PC-9 (cell line): Measurements from ENCODE around the gene RNF126. TPM values are rescaled to one million over a fixed set of nuclear protein-coding genes. Genes with fewer than 3 reads are reported as not detected.
"Not testable (repeated sequence)": the region's sequence is repeated elsewhere in the genome, so short reads cannot be mapped to it uniquely, and the experiment has no call there.

Source experiments
- BruUV-seq: library from RNA; stranded (reverse); fragments of 400-500 nt; replicated peaks from 2 replicates; lab custom pipeline; 2021; lab: Mats Ljungman, UMichigan
- CTCF ChIA-PET: fragments of 300-600 bp; sonication (Branson Sonifier 250); formaldehyde crosslinking; loops from one replicate; lab custom pipeline; 2022; ENCODE audit warnings: antibody characterized with exemption; lab: Charles Lee
- POLR2A ChIA-PET: fragments of 300-600 bp; sonication (Branson Sonifier 250); formaldehyde crosslinking; loops from one replicate; lab custom pipeline; 2022; ENCODE audit warnings: antibody characterized with exemption; ENCODE audit not compliant: unreplicated experiment; lab: Charles Lee
- DNase-seq, 2 experiments: peaks; one replicate each; pipeline versions ENCODE4 v3.0.0 to v3.0.0-alpha.2; 2015 to 2022; ENCODE audit warnings: mixed read lengths in 1 of 2
- H2AFZ ChIP-seq: fragments of 200-600 bp; sonication (generic); 2 replicates; pipeline ENCODE4 v1.8.1; 2017; ENCODE audit warnings: antibody characterized with exemption
- H3F3A ChIP-seq: fragments of 200-600 bp; sonication (generic); 2 replicates; pipeline ENCODE4 v1.8.1; 2017; ENCODE audit warnings: antibody characterized with exemption, mild to moderate bottlenecking, low read depth; ENCODE audit not compliant: insufficient read depth
- H3K27ac ChIP-seq: fragments of 200-600 bp; sonication (generic); 2 replicates; pipeline ENCODE4 v1.6.1; 2016; ENCODE audit warnings: mixed run types
- H3K27me3 ChIP-seq: fragments of 200-600 bp; sonication (generic); 2 replicates; pipeline ENCODE4 v1.6.1; 2016; ENCODE audit warnings: low read depth, mixed run types; ENCODE audit not compliant: insufficient read depth
- H3K36me3 ChIP-seq: fragments of 200-600 bp; sonication (generic); 2 replicates; pipeline ENCODE4 v1.6.1; 2016; ENCODE audit warnings: low read depth, mixed run types
- H3K4me1 ChIP-seq: fragments of 200-600 bp; sonication (generic); replicated peaks from 2 replicates; pipeline ENCODE4 v1.6.1; 2016; ENCODE audit warnings: mixed run types; ENCODE audit not compliant: insufficient read depth
- H3K4me2 ChIP-seq: fragments of 200-600 bp; sonication (generic); 2 replicates; pipeline ENCODE4 v1.6.1; 2017; ENCODE audit warnings: mixed run types
- H3K4me3 ChIP-seq: fragments of 200-600 bp; sonication (generic); 2 replicates; pipeline ENCODE4 v1.6.1; 2016; ENCODE audit warnings: mixed run types
- H3K79me2 ChIP-seq: fragments of 200-600 bp; sonication (generic); 2 replicates; pipeline ENCODE4 v1.6.1; 2017; ENCODE audit warnings: low read depth, mixed run types
- H3K9me2 ChIP-seq: fragments of 200-600 bp; sonication (generic); 2 replicates; pipeline ENCODE4 v1.8.1; 2017; ENCODE audit warnings: mild to moderate bottlenecking; ENCODE audit not compliant: insufficient read depth
- H3K9me3 ChIP-seq: fragments of 200-600 bp; sonication (generic); 2 replicates; pipeline ENCODE4 v1.8.1; 2016; ENCODE audit warnings: low read depth; ENCODE audit not compliant: insufficient read depth
- H4K20me1 ChIP-seq: fragments of 200-600 bp; sonication (generic); 2 replicates; pipeline ENCODE4 v1.8.1; 2017; ENCODE audit not compliant: insufficient read depth
- CTCF ChIP-seq: fragments of 200-600 bp; sonication (generic); conservative IDR thresholded peaks from 2 replicates; pipeline ENCODE4 v1.6.1; 2017; ENCODE audit warnings: mixed run types, antibody characterized with exemption, mild to moderate bottlenecking, moderate library complexity
- EZH2 ChIP-seq: fragments of 200-600 bp; sonication (generic); IDR thresholded peaks from 2 replicates; pipeline ENCODE4 v1.8.0; 2017; ENCODE audit warnings: antibody characterized with exemption, low read depth
- intact Hi-C: fragments of 100-400 bp; cut with micrococcal nuclease; formaldehyde crosslinking; loops from one replicate; pipeline ENCODE4 v1.10.0; 2022; ENCODE audit not compliant: unreplicated experiment
- total RNA-seq: library from RNA; stranded (reverse); gene quantifications from 2 replicates; pipeline ENCODE4 v1.2.3, GENCODE V29; 2021

RNF126 gene
- total RNA-seq, 1 experiment from 2014 or later, result 54.4 TPM

- CTCF ChIA-PET, result no interaction called here
- no peaks in the 10 kb centered on the region for H3K4me1 ChIP-seq
- no peak overlapping the region for H3K4me2 ChIP-seq
- no peaks in the 10 kb centered on the region for H3F3A ChIP-seq
- no peak overlapping the region for H3K4me3 ChIP-seq
- H3K9me3 ChIP-seq, result no peaks in the 10 kb centered on the region
- no peak for DNase-seq
- H2AFZ ChIP-seq, result no peak overlapping the region
- no peaks in the 10 kb centered on the region for H3K79me2 ChIP-seq
- H4K20me1 ChIP-seq, result no peaks in the 10 kb centered on the region; the same call in 1 of the 2 replicates
- H3K27me3 ChIP-seq, result no peaks in the 10 kb centered on the region
- intact Hi-C loops, result no loop called here
- no peaks in the 10 kb centered on the region for H3K36me3 ChIP-seq
- no peak for TF ChIP-seq EZH2
- TF ChIP-seq CTCF, result no peak
- H3K27ac ChIP-seq, result no peak overlapping the region
- BruUV-seq, result no TSS peak
- no peaks in the 10 kb centered on the region for H3K9me2 ChIP-seq
- POLR2A ChIA-PET, result no interaction called here
These were observed 40.3 kb downstream of the RNF126 start for GRCh38 chr19:622666-623065.

DNA sequence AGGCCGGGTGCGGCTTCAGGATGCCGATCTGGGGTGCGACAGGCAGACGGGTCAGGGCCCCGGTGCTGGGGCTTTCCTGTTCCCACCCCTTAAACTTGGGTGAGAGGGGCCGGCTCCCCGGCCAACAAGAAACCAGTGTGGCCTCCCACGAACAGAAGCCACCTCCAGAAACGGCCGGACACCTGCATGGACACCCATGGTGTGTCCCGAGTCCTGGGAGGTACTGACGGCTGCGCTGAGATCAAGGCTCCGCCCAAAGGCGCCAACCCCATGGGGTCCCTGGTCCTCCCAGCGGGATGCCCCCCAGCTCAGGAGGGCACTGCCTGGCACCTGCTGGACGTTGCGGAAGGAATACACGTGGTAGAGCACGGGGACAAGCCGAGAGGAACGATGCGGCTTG, 41.2 kb downstream of the RNF126 start:
- Histone ChIP-seq H3K36me3 (no peaks in the 10 kb centered on the region), H3K4me2 (no peak overlapping the region), H2AFZ (no peak overlapping the region), H3K9me3 (no peaks in the 10 kb centered on the region), H3K27ac (no peak overlapping the region), H3K4me1 (no peaks in the 10 kb centered on the region), H3F3A (no peaks in the 10 kb centered on the region), H3K79me2 (no peaks in the 10 kb centered on the region), H4K20me1 (no peaks in the 10 kb centered on the region), H3K27me3 (no peaks in the 10 kb centered on the region), H3K9me2 (no peaks in the 10 kb centered on the region), H3K4me3 (no peak overlapping the region)
- ChIA-PET CTCF (no interaction called here), POLR2A (no interaction called here)
- BruUV-seq, result no TSS peak
- intact Hi-C loops, result no loop called here
- TF ChIP-seq CTCF (no peak), EZH2 (no peak)
- no peak for DNase-seq

DNA sequence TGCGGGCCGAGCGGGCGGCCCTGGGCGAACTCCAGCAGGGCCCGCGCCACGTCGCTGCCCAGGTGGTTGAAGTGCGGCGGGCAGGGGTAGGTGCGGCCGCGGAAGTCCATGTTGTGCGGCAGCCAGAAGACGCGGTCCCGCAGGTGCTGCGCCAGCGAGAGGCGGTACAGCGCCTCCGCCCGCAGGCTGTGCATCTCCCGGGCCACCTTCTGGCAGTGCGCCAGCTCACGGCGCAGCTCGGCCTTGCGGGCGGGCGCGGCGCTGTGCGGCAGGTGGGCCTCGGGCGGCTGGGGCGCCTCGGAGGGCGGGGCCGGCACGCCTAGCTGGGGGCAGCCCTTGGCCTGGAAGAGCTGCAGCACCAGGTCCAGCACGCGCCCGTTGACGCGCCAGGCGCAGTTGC, 41.8 kb downstream of the RNF126 start:
- H3K79me2 ChIP-seq, CTCF ChIA-PET, H3K9me2 ChIP-seq, H3K27ac ChIP-seq, H3K9me3 ChIP-seq, DNase-seq, H4K20me1 ChIP-seq, intact Hi-C loops, H3K36me3 ChIP-seq, H3K4me2 ChIP-seq, BruUV-seq, H3K4me3 ChIP-seq, H2AFZ ChIP-seq, POLR2A ChIA-PET, H3K27me3 ChIP-seq, H3K4me1 ChIP-seq, H3F3A ChIP-seq: not testable (repeated sequence)

DNA sequence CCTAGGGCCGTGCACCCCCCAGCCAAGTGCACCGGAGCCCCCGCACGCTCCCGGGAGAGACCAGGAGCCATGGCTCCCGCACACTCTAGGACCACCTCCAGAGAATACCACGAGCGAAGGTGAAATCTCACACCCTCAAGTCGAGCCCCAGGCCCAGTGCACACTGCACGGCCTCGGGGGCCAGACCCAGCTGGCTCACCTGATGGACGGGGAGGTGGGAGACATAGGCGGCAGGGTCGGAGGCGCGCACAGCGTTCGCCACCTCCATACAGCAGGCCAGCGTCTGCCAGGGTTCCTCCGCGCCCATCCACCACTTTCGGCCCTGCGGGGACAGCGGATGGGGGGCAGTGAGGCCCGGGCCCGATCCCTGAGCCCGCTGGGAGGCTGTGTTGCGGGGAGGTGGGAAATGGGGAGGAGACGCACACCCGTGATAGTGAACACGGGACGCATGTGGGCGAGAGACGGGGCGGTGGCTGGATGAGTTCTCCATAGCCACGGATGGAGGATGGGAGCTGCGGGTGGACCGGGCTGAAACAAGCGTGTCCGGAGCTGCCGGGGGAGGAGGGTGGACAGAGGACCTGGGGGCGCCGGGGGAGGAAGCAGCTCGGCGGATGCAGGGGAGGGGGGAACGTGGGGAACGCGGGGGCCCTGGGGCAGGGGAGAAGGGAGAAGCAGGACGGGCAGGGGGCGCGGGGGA, 42.7 kb downstream of the RNF126 start:
- Histone ChIP-seq H3K27ac (no peak overlapping the region), H3K27me3 (no peaks in the 10 kb centered on the region), H2AFZ (no peak overlapping the region), H3K4me1 (no peaks in the 10 kb centered on the region), H3F3A (no peaks in the 10 kb centered on the region; the same call in 1 of the 2 replicates), H3K9me3 (no peaks in the 10 kb centered on the region), H3K4me3 (no peak overlapping the region), H3K79me2 (no peaks in the 10 kb centered on the region), H4K20me1 (no peaks in the 10 kb centered on the region), H3K4me2 (no peak overlapping the region), H3K9me2 (no peaks in the 10 kb centered on the region), H3K36me3 (no peaks in the 10 kb centered on the region)
- ChIA-PET CTCF (no interaction called here), POLR2A (no interaction called here)
- intact Hi-C loops, result no loop called here
- no TSS peak for BruUV-seq
- DNase-seq, result no peak
- no peak for TF ChIP-seq EZH2
- TF ChIP-seq CTCF, result no peak
